ENCODE results near the gene RGS12.

DNA sequence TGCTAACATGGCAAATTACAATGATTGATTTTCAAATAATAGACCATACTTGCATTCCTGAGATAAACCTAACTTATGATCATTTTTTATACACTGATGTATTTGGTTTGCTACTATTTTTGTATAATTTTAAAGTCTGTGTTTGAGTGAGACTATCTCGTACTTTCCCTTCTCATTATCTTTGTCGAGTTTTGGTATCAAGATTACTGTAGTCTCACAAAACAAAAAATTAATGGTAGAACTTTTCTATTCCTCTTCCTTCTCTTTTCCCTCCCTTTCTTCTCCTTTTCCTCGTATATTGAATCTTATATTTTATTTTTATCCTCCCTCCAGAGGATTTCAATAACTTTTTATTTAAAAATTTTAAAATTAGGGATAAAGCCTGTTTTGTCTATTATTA, 41.5 kb downstream of the RGS12 start:
- TF ChIP-seq, protein P1, sequence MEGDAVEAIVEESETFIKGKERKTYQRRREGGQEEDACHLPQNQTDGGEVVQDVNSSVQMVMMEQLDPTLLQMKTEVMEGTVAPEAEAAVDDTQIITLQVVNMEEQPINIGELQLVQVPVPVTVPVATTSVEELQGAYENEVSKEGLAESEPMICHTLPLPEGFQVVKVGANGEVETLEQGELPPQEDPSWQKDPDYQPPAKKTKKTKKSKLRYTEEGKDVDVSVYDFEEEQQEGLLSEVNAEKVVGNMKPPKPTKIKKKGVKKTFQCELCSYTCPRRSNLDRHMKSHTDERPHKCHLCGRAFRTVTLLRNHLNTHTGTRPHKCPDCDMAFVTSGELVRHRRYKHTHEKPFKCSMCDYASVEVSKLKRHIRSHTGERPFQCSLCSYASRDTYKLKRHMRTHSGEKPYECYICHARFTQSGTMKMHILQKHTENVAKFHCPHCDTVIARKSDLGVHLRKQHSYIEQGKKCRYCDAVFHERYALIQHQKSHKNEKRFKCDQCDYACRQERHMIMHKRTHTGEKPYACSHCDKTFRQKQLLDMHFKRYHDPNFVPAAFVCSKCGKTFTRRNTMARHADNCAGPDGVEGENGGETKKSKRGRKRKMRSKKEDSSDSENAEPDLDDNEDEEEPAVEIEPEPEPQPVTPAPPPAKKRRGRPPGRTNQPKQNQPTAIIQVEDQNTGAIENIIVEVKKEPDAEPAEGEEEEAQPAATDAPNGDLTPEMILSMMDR (IDR thresholded peaks at IDR 0.05): no peak
- no peak for TF ChIP-seq EZH2 (IDR thresholded peaks at IDR 0.05; ENCODE audit: borderline replicate concordance, insufficient read depth, low read depth, low read length, poor library complexity, severe bottlenecking)

Data from B cell (primary cell).